HG03060 (cell line): ENCODE measurements around the gene SMAD6.
"Not testable (repeated sequence)": the region's sequence is repeated elsewhere in the genome, so short reads cannot be mapped to it uniquely, and the experiment has no call there.

Experiments
- ATAC-seq: cut with Tn5 transposase; IDR thresholded peaks from one replicate; pipeline ENCODE4 v1.9.1; 2021; ENCODE audit warnings: low read depth, moderate number of reproducible peaks; ENCODE audit not compliant: unreplicated experiment

The SMAD6 gene

GRCh38 chr15:66808181-66808824, 106.3 kb downstream of the SMAD6 start:
- no peak for ATAC-seq

- no peak for ATAC-seq
These were observed 107.6 kb downstream of the SMAD6 start for GRCh38 chr15:66809664-66810063.

- ATAC-seq = no peak
These were observed 113.3 kb downstream of the SMAD6 start for GRCh38 chr15:66815318-66815717.

GRCh38 chr15:66816201-66816600, 114.2 kb downstream of the SMAD6 start:
- no peak for ATAC-seq

- ATAC-seq = no peak
These were observed 117.0 kb downstream of the SMAD6 start for GRCh38 chr15:66819084-66819483.

GRCh38 chr15:66820481-66821176, 118.6 kb downstream of the SMAD6 start:
- ATAC-seq = no peak

- ATAC-seq = no peak
These were observed 119.3 kb downstream of the SMAD6 start for GRCh38 chr15:66821307-66821706.

- no peak for ATAC-seq
These were observed 120.1 kb downstream of the SMAD6 start for GRCh38 chr15:66822114-66822513.

GRCh38 chr15:66822576-66822975, 120.5 kb downstream of the SMAD6 start:
- ATAC-seq = no peak

- ATAC-seq = no peak
These were observed 121.6 kb downstream of the SMAD6 start for GRCh38 chr15:66823601-66824000.

GRCh38 chr15:66824424-66824823, 122.4 kb downstream of the SMAD6 start:
- no peak for ATAC-seq

GRCh38 chr15:66825139-66825538, 123.1 kb downstream of the SMAD6 start:
- no peak for ATAC-seq

GRCh38 chr15:66825731-66826130, 123.7 kb downstream of the SMAD6 start:
- ATAC-seq = no peak

- no peak for ATAC-seq
These were observed 124.5 kb downstream of the SMAD6 start for GRCh38 chr15:66826507-66826906.

GRCh38 chr15:66827039-66827697, 125.1 kb downstream of the SMAD6 start:
- ATAC-seq = no peak

- no peak for ATAC-seq
These were observed 125.6 kb downstream of the SMAD6 start for GRCh38 chr15:66827698-66828055.

- ATAC-seq = not testable (repeated sequence)
These were observed 126.9 kb downstream of the SMAD6 start for GRCh38 chr15:66828817-66829541.

- no peak for ATAC-seq
These were observed 127.6 kb downstream of the SMAD6 start for GRCh38 chr15:66829551-66830121.

- ATAC-seq = no peak
These were observed 128.3 kb downstream of the SMAD6 start for GRCh38 chr15:66830358-66830757.

GRCh38 chr15:66830823-66831222, 128.8 kb downstream of the SMAD6 start:
- no peak for ATAC-seq

GRCh38 chr15:66831289-66831688, 129.3 kb downstream of the SMAD6 start:
- no peak for ATAC-seq
